NCI-H446 (cell line): ENCODE data around the gene MTFR1L.

ENCODE experiments used
- DNase-seq, 2 experiments: peaks; one replicate each; lab custom pipeline; 2025; lab: John Stamatoyannopoulos, UW

The MTFR1L gene

GRCh38 chr1:25807480-25808390 is 12.0 kb upstream of the MTFR1L start:
- no peak for DNase-seq

GRCh38 chr1:25808481-25809244 is 11.1 kb upstream of the MTFR1L start:
- no peak for DNase-seq

- no peak for DNase-seq
Observed at GRCh38 chr1:25809283-25809926, 10.3 kb upstream of the MTFR1L start.

- DNase-seq, result no peak
Observed at GRCh38 chr1:25809929-25810328, 9.8 kb upstream of the MTFR1L start.

GRCh38 chr1:25810341-25811299 is 9.1 kb upstream of the MTFR1L start:
- peak; percentile 27 to 67 for DNase-seq

GRCh38 chr1:25811384-25812082 is 8.2 kb upstream of the MTFR1L start:
- no peak for DNase-seq

GRCh38 chr1:25813071-25813733 is 6.6 kb upstream of the MTFR1L start:
- DNase-seq, result no peak

- no peak for DNase-seq
Observed at GRCh38 chr1:25813734-25814471, 5.9 kb upstream of the MTFR1L start.

- no peak for DNase-seq
Observed at GRCh38 chr1:25814549-25815087, 5.1 kb upstream of the MTFR1L start.

- no peak for DNase-seq
Observed at GRCh38 chr1:25815208-25816111, 4.3 kb upstream of the MTFR1L start.

GRCh38 chr1:25816112-25816718 is 3.5 kb upstream of the MTFR1L start:
- DNase-seq, result no peak

- no peak for DNase-seq
Observed at GRCh38 chr1:25817840-25818501, 1.8 kb upstream of the MTFR1L start.

- no peak for DNase-seq
Observed at GRCh38 chr1:25818569-25818968, 1.2 kb upstream of the MTFR1L start.

GRCh38 chr1:25820247-25821111 is 725 bp downstream of the MTFR1L start:
- peak in 1 of 2 experiments; percentile 58 for DNase-seq

GRCh38 chr1:25821112-25821476 is 1.3 kb downstream of the MTFR1L start:
- DNase-seq, result no peak

GRCh38 chr1:25821630-25822091 is 1.9 kb downstream of the MTFR1L start:
- no peak for DNase-seq
